HG02840 (cell line): ENCODE data around the gene DVL1.

Experiments
- ATAC-seq: cut with Tn5 transposase; IDR thresholded peaks from one replicate; pipeline ENCODE4 v1.9.1; 2021; ENCODE audit warnings: mild to moderate bottlenecking, moderate library complexity, moderate number of reproducible peaks; ENCODE audit not compliant: unreplicated experiment, low FRiP score

Gene DVL1

GRCh38 chr1:1314237-1314586 is 35.0 kb downstream of the DVL1 start:
- ATAC-seq, result no peak

GRCh38 chr1:1313500-1314236 is 35.5 kb downstream of the DVL1 start:
- no peak for ATAC-seq

- ATAC-seq, result no peak
Observed at GRCh38 chr1:1312450-1313314, 36.5 kb downstream of the DVL1 start.

- ATAC-seq, result no peak
Observed at GRCh38 chr1:1311107-1312104, 37.8 kb downstream of the DVL1 start.

- ATAC-seq, result no peak
Observed at GRCh38 chr1:1310476-1311053, 38.7 kb downstream of the DVL1 start.

GRCh38 chr1:1310109-1310385 is 39.2 kb downstream of the DVL1 start:
- ATAC-seq, result no peak

GRCh38 chr1:1309251-1310108 is 39.7 kb downstream of the DVL1 start:
- no peak for ATAC-seq

GRCh38 chr1:1308756-1309250 is 40.4 kb downstream of the DVL1 start:
- no peak for ATAC-seq

- ATAC-seq, result peak; percentile 60
Observed at GRCh38 chr1:1307923-1308755, 41.1 kb downstream of the DVL1 start, which contains the start of the genes ACAP3 and PUSL1. Gene ACAP3, minus strand, starts transcription at chr1:1307930. Its CDS starts 115 bp downstream, at chr1:1307815. Gene PUSL1, plus strand, starts transcription at chr1:1308597. Its CDS starts 47 bp downstream, at chr1:1308644.

GRCh38 chr1:1307261-1307922 is 41.8 kb downstream of the DVL1 start:
- ATAC-seq, result peak; percentile 13

- ATAC-seq, result no peak
Observed at GRCh38 chr1:1306661-1307260, 42.5 kb downstream of the DVL1 start.

- ATAC-seq, result no peak
Observed at GRCh38 chr1:1306070-1306660, 43.1 kb downstream of the DVL1 start.

GRCh38 chr1:1305300-1306069 is 43.7 kb downstream of the DVL1 start:
- ATAC-seq, result no peak

- ATAC-seq, result no peak
Observed at GRCh38 chr1:1304331-1305299, 44.6 kb downstream of the DVL1 start.

GRCh38 chr1:1303736-1304135 is 45.5 kb downstream of the DVL1 start:
- ATAC-seq, result no peak
